Measurements from ENCODE around the gene MTFMT.
"Not testable (repeated sequence)": the region's sequence is repeated elsewhere in the genome, so short reads cannot be mapped to it uniquely, and the experiment has no call there.

MTFMT gene

GRCh38 chr15:65034719-65035118, 5.3 kb upstream of the MTFMT start:
- FAIRE-seq = no peak

GRCh38 chr15:65033659-65034269, 4.3 kb upstream of the MTFMT start:
- FAIRE-seq = no peak

GRCh38 chr15:65032801-65033537, 3.5 kb upstream of the MTFMT start:
- no peak for FAIRE-seq

- no peak for FAIRE-seq
Measured at GRCh38 chr15:65029736-65030208, 333 bp upstream of the MTFMT start.

- no peak for FAIRE-seq
Measured at GRCh38 chr15:65028338-65028737, 1.1 kb downstream of the MTFMT start.

GRCh38 chr15:65027593-65027992, 1.8 kb downstream of the MTFMT start:
- FAIRE-seq = no peak

GRCh38 chr15:65026756-65027155, 2.7 kb downstream of the MTFMT start:
- FAIRE-seq = no peak

- FAIRE-seq = no peak
Measured at GRCh38 chr15:65021488-65021887, 8.0 kb downstream of the MTFMT start.

GRCh38 chr15:65020419-65020818, 9.0 kb downstream of the MTFMT start:
- FAIRE-seq = no peak

- not testable (repeated sequence) for FAIRE-seq
Measured at GRCh38 chr15:65011198-65011597, 18.2 kb downstream of the MTFMT start.

GRCh38 chr15:65008983-65009382, 20.5 kb downstream of the MTFMT start:
- no peak for FAIRE-seq

GRCh38 chr15:65006876-65007275, 22.6 kb downstream of the MTFMT start:
- no peak for FAIRE-seq

GRCh38 chr15:65004993-65005392, 24.4 kb downstream of the MTFMT start:
- no peak for FAIRE-seq

- FAIRE-seq = no peak
Measured at GRCh38 chr15:64997745-64998375, 31.6 kb downstream of the MTFMT start.

GRCh38 chr15:64997066-64997465, 32.4 kb downstream of the MTFMT start:
- no peak for FAIRE-seq

- FAIRE-seq = no peak
Measured at GRCh38 chr15:64993290-64993689, 36.1 kb downstream of the MTFMT start.

GRCh38 chr15:64991536-64992135, 37.8 kb downstream of the MTFMT start:
- peak; percentile 92 for FAIRE-seq

- FAIRE-seq = peak; percentile 29
Measured at GRCh38 chr15:64990168-64990470, 39.3 kb downstream of the MTFMT start.

- FAIRE-seq = no peak
Measured at GRCh38 chr15:64989416-64990167, 39.8 kb downstream of the MTFMT start, which contains the start of gene SPG21. Gene SPG21, minus strand, starts transcription at chr15:64989914. Its CDS starts 6,345 bp downstream, at chr15:64983569.

- no peak for FAIRE-seq
Measured at GRCh38 chr15:64987136-64987535, 42.3 kb downstream of the MTFMT start.

- FAIRE-seq = no peak
Measured at GRCh38 chr15:64985366-64986033, 43.9 kb downstream of the MTFMT start.

GRCh38 chr15:64982472-64982871, 47.0 kb downstream of the MTFMT start:
- peak; percentile 18 for FAIRE-seq

Data from endometrium (tissue), 2 donors.